ENCODE data around the gene NKD1. TPM values are rescaled to one million over a fixed set of nuclear protein-coding genes. Genes with fewer than 3 reads are reported as not detected.

NKD1 gene
- total RNA-seq, 1 experiment from 2014 or later, result 0.44 TPM

DNA sequence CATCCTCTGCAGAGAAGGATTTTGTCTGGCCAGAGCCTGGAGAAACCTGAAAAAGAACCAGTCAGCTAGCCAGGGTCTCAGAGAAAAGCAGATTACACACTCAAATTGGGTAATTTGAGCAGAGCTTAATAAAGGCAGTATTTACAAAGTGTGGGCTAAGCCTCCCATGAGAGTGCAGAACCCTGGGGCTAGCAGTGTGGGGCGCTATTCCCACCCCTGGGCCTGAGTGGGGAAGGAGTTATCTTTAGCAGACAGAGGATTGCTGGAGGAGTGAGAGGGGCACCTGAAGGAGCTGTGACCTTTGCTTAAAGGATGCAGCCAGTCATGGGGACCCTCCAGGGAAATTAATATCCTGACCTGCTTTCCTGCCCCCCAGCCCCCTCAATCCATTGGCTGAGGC lies 86.8 kb downstream of the NKD1 start:
- CTCF ChIA-PET, result no interaction called here

DNA sequence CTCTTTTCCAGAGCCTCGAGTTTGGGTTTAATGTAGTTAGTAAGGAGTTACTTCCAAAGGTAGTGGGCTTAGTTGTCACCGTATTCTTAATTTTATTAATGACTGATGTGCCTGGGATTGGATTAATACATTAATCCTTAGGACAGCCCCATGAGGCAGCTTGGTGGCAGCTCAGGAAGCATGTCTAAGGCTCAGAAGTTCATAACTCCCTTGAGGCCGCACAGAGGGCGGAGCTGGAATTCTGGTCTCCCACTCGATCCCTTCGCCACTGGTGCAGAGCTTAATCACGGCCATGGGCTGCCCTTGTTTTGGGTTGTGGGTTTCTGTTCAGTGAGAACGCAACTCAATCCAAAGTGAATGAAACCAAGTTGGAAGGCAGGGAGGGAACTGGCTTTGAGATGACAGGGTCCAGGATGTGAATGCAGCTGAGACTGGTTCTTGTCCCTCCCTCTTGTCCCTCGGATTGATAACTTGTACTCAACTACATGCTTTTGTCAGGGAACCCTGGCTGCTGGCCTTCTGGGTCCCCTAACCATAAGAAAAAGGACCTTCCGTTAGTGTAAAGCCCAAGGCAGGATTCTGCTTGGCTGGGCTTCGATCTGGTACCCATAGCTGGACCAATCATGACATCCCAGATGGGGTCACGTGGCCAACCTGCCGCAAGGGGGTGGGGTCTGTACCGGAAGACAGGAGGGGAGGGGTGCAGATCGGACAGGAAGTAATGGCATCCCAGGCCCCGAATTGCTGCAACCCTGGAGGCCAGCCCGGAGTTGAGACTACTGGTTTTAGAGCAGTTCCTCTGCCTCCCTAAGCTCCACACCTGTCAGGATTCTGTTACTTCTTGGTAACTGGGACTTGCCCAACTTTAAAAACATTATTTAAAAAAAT lies 87.6 kb downstream of the NKD1 start:
- Histone ChIP-seq H3K4me3 (no peak overlapping the region), H3K27me3 (ENCODE audit: insufficient read depth, low read depth) (no peaks in the 10 kb centered on the region), H3K9me3 (ENCODE audit: insufficient read depth, low read depth) (no peaks in the 10 kb centered on the region), H3K79me2 (ENCODE audit: low read depth) (no peaks in the 10 kb centered on the region), H3K4me2 (no peak overlapping the region), H3K4me1 (replicated peaks; ENCODE audit: insufficient read depth) (no peaks in the 10 kb centered on the region), H2AFZ (no peak overlapping the region), H3K9me2 (ENCODE audit: insufficient read depth) (no peaks in the 10 kb centered on the region), H3K27ac (no peak overlapping the region), H3K36me3 (ENCODE audit: low read depth) (no peaks in the 10 kb centered on the region), H3F3A (ENCODE audit: insufficient read depth, low read depth) (no peaks in the 10 kb centered on the region), H4K20me1 (ENCODE audit: insufficient read depth) (no peaks in the 10 kb centered on the region; the same call in 1 of the 2 replicates)
- TF ChIP-seq, protein P1, sequence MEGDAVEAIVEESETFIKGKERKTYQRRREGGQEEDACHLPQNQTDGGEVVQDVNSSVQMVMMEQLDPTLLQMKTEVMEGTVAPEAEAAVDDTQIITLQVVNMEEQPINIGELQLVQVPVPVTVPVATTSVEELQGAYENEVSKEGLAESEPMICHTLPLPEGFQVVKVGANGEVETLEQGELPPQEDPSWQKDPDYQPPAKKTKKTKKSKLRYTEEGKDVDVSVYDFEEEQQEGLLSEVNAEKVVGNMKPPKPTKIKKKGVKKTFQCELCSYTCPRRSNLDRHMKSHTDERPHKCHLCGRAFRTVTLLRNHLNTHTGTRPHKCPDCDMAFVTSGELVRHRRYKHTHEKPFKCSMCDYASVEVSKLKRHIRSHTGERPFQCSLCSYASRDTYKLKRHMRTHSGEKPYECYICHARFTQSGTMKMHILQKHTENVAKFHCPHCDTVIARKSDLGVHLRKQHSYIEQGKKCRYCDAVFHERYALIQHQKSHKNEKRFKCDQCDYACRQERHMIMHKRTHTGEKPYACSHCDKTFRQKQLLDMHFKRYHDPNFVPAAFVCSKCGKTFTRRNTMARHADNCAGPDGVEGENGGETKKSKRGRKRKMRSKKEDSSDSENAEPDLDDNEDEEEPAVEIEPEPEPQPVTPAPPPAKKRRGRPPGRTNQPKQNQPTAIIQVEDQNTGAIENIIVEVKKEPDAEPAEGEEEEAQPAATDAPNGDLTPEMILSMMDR (conservative IDR thresholded peaks at IDR 0.05), result no peak
- ChIA-PET CTCF (no interaction called here), POLR2A (ENCODE audit: unreplicated experiment) (no interaction called here)
- intact Hi-C loops (cut with micrococcal nuclease; ENCODE audit: unreplicated experiment), result no loop called here
- BruUV-seq (replicated peaks), result no TSS peak
- no peak for DNase-seq

More for the DNA sequence above, 86.8 kb downstream of the NKD1 start:
- no peaks in the 10 kb centered on the region for H3K36me3 ChIP-seq (ENCODE audit: low read depth)
- POLR2A ChIA-PET (ENCODE audit: unreplicated experiment), result interaction anchor here (0.7 kb wide), 1 partner anchor 155 kb away, joined by 3 read pairs; no protein-coding TSS in a partner anchor
- no peak overlapping the region for H3K4me2 ChIP-seq
- H3K9me2 ChIP-seq (ENCODE audit: insufficient read depth), result no peaks in the 10 kb centered on the region
- no peaks in the 10 kb centered on the region for H3K27me3 ChIP-seq (ENCODE audit: insufficient read depth, low read depth)
- no peak overlapping the region for H3K4me3 ChIP-seq
- DNase-seq, result no peak
- TF ChIP-seq, protein P1 (conservative IDR thresholded peaks at IDR 0.05), result no peak
- TF ChIP-seq EZH2 (IDR thresholded peaks at IDR 0.05; ENCODE audit: low read depth), result no peak
- no peaks in the 10 kb centered on the region for H3K4me1 ChIP-seq (replicated peaks; ENCODE audit: insufficient read depth)
- H3F3A ChIP-seq (ENCODE audit: insufficient read depth, low read depth), result no peaks in the 10 kb centered on the region
- H3K27ac ChIP-seq, result no peak overlapping the region
- no TSS peak for BruUV-seq (replicated peaks)
- H3K79me2 ChIP-seq (ENCODE audit: low read depth), result no peaks in the 10 kb centered on the region
- H4K20me1 ChIP-seq (ENCODE audit: insufficient read depth), result no peaks in the 10 kb centered on the region; the same call in 1 of the 2 replicates
- H2AFZ ChIP-seq, result no peak overlapping the region
- intact Hi-C loops (cut with micrococcal nuclease; ENCODE audit: unreplicated experiment), result no loop called here
- no peaks in the 10 kb centered on the region for H3K9me3 ChIP-seq (ENCODE audit: insufficient read depth, low read depth)

DNA sequence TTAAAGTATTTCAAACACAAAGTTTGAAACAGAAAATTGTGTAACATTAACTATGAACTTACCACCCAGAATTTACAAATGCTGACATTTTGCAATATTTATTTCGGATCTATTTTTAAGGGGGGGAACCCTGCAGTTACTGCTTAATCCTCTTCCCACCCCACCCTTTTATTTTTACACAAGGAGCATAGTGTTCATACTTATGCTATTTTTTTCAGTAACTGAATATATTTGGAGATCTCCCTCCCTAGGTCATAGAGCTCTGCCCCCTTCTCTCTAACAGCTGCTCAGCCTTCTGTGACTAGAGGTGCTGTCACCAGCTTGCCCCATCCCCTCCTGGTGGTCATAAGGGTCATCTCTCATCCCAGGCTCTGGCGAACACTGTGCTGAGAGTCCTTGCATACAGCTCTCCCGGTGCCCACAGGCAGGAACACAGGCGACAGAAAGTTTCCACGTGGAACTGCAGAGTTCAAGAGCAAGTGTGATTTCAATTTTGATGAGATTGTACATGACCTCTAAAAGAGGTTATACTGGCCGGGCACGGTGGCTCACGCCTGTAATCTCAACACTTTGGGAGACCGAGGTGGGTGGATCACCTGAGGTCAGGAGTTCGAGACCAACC lies 88.7 kb downstream of the NKD1 start:
- Histone ChIP-seq H3K79me2 (ENCODE audit: low read depth) (no peaks in the 10 kb centered on the region), H4K20me1 (ENCODE audit: insufficient read depth) (no peaks in the 10 kb centered on the region; the same call in 1 of the 2 replicates), H3K36me3 (ENCODE audit: low read depth) (no peaks in the 10 kb centered on the region), H3K27me3 (ENCODE audit: insufficient read depth, low read depth) (peaks cover 3% of the 10 kb centered on the region; the same call in 1 of the 2 replicates), H3K4me1 (replicated peaks; ENCODE audit: insufficient read depth) (no peaks in the 10 kb centered on the region), H3K9me3 (ENCODE audit: insufficient read depth, low read depth) (no peaks in the 10 kb centered on the region), H3K4me2 (no peak overlapping the region), H3F3A (ENCODE audit: insufficient read depth, low read depth) (no peaks in the 10 kb centered on the region), H3K4me3 (no peak overlapping the region), H2AFZ (no peak overlapping the region), H3K9me2 (ENCODE audit: insufficient read depth) (no peaks in the 10 kb centered on the region), H3K27ac (no peak overlapping the region)
- TF ChIP-seq, protein P1 (conservative IDR thresholded peaks at IDR 0.05), result no peak
- no peak for TF ChIP-seq EZH2 (IDR thresholded peaks at IDR 0.05; ENCODE audit: low read depth)
- BruUV-seq (replicated peaks), result no TSS peak
- DNase-seq, result no peak
- ChIA-PET POLR2A (ENCODE audit: unreplicated experiment) (no interaction called here), CTCF (no interaction called here)
- intact Hi-C loops (cut with micrococcal nuclease; ENCODE audit: unreplicated experiment), result no loop called here
